ENCODE measurements around the gene CST3.
"Not testable (repeated sequence)": the region's sequence is repeated elsewhere in the genome, so short reads cannot be mapped to it uniquely, and the experiment has no call there.

CST3 gene, protein sequence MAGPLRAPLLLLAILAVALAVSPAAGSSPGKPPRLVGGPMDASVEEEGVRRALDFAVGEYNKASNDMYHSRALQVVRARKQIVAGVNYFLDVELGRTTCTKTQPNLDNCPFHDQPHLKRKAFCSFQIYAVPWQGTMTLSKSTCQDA

DNA sequence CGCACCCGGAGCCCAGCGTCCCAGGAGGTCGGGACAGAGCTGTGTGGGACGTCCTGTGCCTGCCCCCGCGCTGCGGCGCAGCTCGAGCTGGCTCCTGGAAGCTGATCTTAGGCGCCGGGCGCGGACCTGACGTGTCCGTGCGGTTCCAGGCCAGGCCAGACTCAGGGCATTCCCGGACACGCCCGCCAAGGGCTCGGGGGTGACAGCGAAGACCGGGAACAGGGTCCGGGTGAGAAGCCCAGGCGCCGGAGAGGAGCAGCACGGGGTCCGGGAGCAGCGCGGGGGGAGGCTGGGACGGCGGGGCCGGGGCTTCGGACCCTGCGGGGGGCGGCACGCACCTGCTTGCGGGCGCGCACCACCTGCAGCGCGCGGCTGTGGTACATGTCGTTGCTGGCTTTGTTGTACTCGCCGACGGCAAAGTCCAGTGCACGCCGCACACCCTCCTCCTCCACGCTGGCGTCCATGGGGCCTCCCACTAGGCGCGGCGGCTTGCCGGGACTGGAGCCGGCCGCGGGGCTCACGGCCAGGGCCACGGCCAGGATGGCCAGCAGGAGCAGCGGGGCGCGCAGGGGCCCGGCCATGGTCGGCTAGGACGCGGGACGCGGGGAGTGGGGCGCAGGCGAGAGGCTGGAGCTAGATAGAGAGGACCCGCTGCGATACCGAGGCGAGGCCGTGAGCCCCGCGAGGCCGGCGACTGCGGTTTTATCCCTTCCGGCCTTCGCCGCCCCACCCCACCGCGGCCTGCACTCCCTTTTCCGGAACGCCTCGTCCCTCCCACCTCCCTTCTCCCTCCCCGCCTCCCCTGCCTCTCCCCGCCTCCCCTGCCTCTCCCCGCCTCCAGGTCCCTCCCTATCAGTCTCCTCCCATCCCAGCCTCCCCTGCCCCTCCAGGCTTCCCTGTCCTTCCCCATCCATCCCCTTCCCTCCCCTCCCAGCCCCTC, at the start of gene CST3:
TSS of gene CST3 (minus strand) at position 674 of the 940 bp plus-strand sequence. CDS start at position 581, 93 bp downstream.
- no peak for DNase-seq (ENCODE audit: low read depth in 2 of 2, low spot score in 1 of 2)

DNA sequence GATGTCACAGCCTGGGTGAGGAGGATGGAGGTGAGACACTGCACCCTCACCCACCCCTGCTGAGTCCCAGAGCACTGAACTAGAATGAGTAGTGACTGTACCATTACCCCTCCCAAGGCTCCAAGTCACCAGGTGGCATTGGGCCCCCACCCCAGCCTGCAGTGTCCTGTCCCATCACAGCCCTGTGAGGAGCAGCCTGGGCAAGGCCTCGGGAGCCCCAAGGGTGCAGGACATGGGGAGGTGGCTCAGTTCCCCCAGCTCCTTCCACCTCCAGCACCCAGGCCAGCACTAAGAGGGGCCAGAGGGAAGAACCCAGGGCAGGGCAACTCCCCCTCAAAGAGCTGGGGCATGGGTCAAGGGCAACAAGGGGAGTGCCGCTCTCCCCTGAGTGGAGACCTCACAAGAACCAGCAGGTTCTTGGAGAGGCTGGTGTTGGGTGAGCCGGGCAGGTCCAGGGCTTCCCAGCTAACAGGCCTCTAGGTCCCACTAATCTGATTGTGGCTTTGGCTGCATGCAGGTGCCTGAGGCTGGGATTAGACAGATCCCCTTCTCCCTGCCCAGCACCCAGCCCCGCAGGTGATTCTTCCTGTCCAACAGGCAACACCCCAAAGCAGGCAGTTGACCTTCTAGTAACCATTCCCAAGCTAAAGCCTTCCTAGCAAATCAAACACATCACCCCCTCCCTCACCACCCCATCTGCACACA, 48.4 kb upstream of the CST3 start:
- no peak for DNase-seq (ENCODE audit: low read depth in 2 of 2, low spot score in 1 of 2)

DNA sequence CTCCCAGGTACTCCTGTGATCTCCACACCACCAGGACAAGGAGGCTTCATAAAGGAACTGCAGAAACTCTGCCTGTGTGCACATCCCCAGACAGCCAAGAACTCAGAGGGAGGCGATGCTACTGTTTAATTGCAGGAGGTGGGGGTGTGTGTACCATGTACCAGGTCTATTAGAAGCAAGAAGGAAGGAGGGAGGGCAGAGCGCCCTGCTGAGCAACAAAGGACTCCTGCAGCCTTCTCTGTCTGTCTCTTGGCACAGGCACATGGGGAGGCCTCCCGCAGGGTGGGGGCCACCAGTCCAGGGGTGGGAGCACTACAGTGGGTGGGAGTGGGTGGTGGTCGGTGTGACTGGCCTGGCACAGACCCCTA, 47.8 kb upstream of the CST3 start:
- not testable (repeated sequence) for DNase-seq (ENCODE audit: low read depth in 2 of 2, low spot score in 1 of 2)

DNA sequence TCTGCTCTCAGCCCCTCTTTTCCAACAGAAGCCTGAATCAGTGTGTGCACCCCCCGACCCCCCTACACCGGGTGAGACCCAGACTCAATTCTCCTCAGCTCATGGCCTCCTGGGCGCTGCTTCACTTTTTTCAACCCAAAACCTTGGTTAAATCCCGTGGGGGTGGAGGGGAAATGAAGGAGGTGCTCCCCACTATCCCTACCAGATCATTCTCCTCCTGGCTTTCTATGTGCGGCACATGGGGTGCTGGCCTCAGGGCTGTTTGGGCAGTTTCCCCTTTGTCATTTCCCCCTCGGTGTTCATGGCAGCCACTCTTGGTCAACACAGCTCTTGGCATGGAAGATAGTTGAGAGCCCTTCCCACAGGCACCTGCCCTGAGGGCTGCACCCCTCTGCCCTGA, 46.5 kb upstream of the CST3 start:
- no peak for DNase-seq (ENCODE audit: low read depth in 2 of 2, low spot score in 1 of 2)

DNA sequence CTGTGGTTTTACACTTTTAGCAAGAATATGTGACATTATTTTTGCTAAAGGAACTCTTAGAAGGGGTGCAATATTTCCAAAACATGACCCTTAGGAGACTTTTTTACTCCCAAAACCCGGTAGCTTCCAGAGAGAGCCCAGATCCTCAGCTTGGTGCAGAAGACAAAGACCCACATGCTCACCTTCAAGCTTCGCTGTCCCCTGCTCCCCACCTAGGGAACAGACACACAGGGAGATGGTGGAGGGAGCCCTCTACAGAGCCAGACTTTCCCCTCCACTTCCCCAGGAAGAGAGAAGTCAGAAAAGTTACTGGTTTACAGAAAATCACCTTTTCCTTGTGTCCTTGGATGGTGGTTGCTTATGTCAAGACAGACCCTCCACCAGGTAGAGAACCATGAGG, 46.1 kb upstream of the CST3 start:
- DNase-seq (ENCODE audit: low read depth in 2 of 2, low spot score in 1 of 2), result no peak

DNA sequence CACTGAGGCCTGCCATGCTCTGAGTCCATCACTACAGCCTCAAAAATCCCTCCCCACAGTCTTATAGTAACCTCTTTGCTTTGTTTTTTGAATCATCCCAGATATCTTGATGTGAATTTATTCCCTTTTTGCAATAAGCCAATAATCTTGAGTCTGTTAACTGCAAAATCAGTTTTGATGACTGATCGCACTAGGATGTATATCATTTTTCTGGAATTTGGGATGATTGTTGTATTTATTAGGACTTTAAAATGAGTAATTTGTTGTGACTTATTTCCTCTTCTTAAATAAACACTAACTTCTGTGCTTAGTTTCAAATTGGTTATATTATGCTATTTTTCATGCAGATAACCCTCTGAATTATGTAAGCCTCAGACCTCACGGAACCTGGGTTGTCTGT, 45.5 kb upstream of the CST3 start:
- no peak for DNase-seq (ENCODE audit: low read depth in 2 of 2, low spot score in 1 of 2)

DNA sequence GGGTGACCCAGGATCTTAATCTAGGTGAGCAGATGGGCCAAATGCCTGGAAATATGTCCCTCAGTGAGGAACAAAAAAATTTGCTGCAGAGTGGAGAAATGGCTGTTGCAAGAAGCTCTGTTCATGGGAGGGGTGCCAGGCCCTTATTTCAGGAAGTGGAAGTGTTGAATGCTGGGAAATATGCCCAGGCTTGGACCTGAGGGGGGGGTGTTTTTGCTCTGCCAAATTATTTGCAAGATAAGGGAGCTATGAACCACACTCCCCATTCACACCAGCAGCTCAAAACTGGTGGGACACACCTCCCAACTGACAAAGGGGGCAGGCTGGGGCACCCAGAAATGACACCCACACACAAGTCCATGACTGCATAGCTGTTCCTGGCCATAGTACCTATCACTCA, 42.4 kb upstream of the CST3 start:
- DNase-seq (ENCODE audit: low read depth in 2 of 2, low spot score in 1 of 2), result no peak

DNA sequence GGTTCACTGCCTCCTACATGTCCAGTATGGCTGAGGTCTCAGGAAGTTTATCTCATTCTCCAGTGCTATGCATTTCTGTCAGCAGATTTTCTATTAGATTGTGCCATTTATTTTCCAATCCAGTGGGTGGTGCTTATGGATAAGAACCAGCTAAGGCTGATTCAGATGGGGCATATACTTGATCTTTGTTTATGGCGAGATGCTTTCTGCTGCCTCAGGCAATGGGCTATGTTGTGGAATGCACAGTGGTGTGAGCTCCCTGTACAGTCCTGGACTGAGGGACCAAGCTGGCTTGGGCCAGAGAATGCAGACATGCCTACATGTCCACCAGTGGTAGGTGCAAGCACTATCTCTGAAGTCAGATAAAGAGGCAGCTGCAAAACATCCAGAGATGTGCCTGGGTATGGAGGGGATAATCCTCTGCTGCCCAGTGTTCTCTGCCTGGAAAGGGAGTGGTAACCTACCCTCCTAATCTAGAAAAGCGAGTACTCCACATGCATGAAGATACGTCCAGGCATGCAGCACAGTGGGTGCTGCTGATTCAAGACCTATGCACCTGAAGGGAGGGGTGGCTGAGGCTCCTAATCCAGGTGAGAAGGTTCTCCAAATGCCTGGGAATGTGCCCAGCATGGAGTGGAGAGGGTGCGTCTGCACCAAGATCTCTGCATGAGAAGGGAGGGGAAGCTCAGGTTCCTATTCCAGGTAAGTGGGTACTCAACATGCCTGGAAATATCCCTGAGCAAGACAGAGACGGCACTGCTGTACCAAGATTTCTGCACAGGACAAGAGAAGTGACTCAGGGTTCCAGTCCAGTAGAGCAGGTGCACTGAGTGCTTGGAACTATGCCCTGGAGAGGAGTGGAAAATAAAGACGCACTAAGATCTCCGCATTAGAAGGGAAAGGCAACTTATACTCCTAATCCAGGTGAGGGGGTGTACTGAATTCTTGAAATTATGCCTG, 41.7 kb upstream of the CST3 start:
- no peak for DNase-seq (ENCODE audit: low read depth in 2 of 2, low spot score in 1 of 2)

DNA sequence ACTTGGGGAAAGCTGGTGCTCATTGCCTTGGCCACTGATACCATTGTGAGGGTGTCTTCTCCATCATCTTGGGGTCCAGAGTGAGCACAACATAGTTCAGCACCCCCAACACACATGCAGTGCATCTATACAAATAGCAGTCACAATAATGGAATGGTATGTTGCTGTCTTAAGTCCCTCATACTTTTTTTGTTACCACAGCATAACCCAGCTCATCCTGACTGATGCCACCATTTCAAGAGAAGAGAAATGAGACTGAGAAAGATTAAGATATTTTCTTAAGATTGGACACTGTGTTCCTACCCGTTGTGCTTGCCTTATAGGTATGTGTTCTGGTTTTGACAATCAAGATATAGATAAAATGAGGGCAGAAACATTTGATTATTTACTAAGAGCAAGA, 35.5 kb upstream of the CST3 start:
- no peak for DNase-seq (ENCODE audit: low read depth in 2 of 2, low spot score in 1 of 2)

DNA sequence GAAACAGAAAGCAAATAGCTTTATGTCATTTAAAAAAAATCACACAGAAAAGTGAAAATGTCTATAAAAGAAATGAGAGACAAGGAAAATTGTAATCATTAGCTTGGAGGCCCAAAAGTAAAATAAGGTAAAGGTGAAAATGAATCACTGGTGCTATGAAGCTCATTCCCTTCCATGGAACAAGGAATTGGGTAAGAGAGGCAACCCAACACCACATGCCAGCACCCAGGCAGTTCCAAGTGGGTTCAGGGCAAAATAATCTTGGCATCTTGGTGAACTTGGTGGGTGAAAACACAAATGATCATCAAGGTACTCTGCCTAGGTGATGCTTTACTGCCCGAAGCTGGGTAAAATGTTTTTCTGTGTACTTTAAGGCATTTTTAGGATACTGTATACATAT, 34.4 kb upstream of the CST3 start:
- DNase-seq (ENCODE audit: low read depth in 2 of 2, low spot score in 1 of 2), result no peak

DNA sequence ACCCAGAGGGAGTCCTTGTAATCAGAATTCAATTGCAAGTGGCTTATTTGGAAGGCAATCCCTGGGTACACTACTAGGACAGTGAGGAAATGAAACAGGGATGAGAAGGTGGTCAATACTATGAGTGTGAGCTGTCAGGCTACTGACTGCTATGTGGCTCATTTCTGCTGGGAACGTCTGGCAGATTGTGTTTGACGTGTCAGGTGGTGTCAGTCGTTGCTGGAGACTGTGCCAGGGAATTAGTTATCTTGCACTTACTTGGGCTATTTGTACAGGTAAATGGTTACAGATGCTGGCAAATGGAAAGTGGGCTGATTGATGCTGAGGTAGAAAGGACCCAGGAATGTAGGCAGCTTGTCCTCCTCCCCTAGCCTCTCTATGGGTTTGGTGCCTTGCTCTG, 33.7 kb upstream of the CST3 start:
- DNase-seq (ENCODE audit: low read depth in 2 of 2, low spot score in 1 of 2), result no peak

DNA sequence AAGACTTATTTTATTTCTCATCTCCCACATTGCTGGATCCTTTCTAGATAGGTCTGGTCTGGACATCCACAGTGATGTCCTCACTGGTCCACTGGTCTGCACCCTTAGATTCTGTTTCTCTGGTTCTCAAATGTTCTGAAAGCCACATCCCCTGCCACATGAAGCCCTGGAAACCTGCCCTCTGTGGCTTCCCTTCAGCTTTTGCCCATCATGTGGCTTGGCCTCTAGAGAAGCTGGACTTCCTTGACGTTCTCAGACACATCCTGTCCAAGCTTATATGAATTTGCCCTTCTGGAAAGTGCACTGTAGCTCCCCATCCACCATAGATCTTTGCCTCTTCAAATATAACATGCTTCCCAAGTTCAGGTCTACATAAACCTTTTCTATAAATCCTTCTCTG, 32.6 kb upstream of the CST3 start:
- DNase-seq (ENCODE audit: low read depth in 2 of 2, low spot score in 1 of 2), result no peak

DNA sequence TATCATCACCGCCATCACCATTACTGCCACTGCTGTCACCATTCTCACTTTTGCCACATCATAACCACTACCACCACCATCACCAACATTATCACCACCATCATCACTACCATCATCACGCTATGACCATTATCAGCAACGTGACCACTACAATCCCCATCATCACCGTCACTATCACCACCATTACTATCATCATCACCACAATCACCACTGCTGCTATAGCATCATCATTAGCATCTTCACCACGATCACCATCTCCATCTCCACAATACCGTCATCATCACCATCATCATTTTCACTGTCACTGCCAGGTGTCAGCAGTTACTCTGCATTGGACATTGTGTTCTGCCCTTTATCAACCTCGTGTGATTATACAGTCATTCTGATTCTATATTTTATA, 32.1 kb upstream of the CST3 start:
- DNase-seq (ENCODE audit: low read depth in 2 of 2, low spot score in 1 of 2), result no peak

DNA sequence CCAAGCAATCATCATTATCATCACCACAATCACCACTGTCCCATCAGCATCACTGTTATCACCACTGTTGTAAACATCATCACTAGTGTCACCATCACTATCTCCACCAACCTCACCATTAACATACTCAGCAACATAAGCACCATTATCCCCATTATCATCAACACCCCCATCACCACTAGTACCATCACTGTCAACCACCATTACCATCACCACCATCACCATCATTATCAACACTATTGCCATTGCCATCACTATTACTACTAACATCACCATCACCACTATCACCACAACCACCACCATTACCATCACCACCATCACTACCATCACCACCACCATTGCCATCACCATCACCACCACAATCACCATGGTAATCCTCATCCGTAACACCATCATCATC, 31.6 kb upstream of the CST3 start:
- DNase-seq (ENCODE audit: low read depth in 2 of 2, low spot score in 1 of 2), result no peak

DNA sequence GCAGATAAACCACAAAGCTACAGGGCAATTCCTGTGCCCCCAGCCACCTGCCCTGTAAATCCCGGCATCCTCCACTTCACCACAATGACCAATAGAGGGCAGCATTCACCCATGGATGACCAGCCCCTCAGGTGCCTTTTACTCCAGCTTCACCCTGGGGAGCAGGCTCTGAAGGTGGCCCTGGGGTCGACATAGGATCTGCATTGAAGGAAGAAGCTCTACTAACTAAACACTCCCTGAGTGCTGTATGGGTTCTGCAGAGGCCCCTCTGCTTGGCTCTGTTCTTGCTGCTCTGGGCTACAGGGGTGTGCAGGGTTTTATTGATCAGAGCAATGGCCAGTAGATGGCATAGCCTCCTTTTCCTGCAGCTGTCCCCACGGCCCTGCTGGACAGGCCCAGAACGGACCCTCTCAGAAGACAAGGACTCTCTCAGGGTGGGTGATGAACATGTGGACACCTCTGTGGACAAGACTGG, 30.8 kb upstream of the CST3 start:
- DNase-seq (ENCODE audit: low read depth in 2 of 2, low spot score in 1 of 2), result no peak

DNA sequence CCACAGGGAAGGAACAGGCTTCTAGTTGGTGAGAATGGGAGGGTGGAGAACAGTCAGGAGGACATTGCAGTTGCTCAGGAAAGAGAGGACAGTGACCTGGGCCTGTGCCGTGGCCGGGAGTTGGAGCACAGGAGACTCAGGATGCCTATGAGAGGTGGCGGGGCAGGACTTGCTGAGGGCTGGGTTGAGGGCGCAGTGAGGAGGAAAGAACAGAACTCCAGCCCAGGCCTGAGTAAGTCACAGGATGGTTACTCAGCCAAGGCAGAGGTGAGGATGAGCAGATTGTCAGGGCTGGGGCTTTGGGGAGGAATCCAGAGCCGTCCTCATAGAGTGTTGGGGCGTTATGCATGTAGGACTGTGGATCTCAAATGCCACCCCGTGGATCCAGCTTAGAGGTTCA, 29.9 kb upstream of the CST3 start:
- no peak for DNase-seq (ENCODE audit: low read depth in 2 of 2, low spot score in 1 of 2)

DNA sequence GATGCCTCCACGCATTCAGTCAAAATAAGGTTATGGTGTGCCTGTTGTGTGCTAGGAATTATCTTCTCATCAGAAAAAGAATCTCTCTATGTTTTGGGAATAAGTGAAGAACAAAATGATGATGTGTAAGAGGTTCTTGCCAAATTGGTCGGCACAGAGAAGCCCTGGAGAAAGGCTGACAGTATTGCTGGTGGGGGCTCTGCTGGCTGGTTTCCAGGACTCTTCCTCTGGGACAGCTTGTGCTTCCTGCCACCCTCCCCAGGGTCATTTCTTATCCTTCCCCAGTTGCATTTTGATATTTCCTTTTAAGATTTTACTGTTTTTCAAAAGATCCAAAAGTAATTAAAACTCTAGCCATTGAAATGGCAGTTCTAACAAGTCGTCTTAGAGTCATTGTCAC, 28.9 kb upstream of the CST3 start:
- DNase-seq (ENCODE audit: low read depth in 2 of 2, low spot score in 1 of 2), result no peak

DNA sequence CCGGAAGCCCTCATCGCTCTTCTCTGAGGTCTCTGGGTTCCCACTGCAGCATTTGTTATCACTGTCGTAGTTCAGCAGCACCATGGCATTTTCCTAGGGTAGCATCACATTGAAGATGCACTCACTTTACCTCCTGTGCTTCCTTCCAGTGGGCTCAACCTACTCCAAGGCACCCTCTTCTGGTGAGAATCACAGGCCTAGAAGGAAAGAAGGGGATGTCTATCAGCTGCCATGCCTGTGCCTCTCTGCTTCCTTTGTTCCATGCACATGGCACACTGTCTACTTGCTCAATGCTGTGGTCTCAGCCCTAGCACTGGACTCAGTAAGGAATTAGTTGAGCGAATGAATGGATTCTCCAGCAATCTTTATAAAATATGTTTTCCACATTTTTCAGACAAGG, 28.4 kb upstream of the CST3 start:
- no peak for DNase-seq (ENCODE audit: low read depth in 2 of 2, low spot score in 1 of 2)

DNA sequence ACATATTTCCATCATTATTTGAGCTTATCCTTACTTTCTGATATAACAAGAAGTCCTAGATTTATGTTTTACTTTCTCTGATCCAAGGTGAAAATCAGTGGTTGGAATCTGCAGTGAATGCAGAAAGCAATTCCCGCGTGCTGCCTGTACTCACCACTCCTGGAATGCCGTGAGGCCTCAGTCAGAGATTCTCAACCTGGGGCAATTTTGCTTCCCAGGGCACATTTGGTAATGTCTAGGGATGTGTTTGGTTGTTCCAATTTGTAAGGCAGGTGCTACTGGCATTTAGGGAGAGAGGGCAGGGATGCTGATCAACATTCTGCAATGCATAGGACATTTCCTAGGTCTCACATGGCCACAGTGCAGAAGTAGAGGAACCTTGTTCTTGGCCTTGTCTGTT, 27.2 kb upstream of the CST3 start:
- DNase-seq (ENCODE audit: low read depth in 2 of 2, low spot score in 1 of 2), result no peak

DNA sequence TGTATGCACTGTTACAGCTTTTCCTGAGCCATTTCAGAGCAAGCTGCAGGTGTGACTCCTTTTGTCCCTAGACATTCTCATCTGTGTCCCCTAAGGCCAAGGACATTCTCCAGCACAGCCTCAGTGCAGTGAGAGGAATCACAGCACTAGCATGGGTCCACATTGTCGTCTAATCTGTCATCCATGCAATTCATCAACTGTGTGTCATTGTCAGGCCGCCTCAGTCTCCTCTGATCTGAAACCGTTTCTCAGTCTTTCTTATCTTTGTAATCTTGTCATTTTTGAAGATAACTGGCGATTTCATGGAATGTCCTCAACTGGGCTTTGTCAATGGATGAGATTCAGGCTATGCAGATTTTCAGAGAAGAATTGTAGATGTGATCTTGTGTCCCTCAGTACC, 26.3 kb upstream of the CST3 start:
- DNase-seq (ENCODE audit: low read depth in 2 of 2, low spot score in 1 of 2), result not testable (repeated sequence)

DNA sequence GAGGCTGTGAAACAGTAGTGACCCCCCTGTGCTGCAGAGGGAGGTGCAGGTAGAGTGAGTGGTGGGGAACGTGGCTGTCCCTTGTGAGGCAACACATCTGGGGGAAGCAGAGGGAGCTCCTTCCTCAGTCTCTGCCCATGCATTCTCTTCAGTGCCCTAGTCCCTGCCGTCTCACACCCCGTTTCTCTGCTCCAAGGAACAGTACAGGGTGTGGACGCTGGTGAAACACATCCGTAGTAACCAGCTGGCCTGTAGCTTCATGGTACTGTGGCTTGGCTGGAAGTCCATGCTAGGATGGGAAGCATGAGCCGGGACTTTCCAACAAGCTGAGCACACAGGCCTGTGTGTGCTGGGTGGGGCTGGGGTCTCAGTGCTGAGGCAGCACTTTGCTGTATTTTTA, 25.4 kb upstream of the CST3 start:
- DNase-seq (ENCODE audit: low read depth in 2 of 2, low spot score in 1 of 2), result no peak

Measured in stimulated activated CD8-positive, alpha-beta memory T cell treated with anti-CD3 and anti-CD28 coated beads, Interleukin-4, amount 100 ng/mL, for 4 hours (primary cell).